Measurements from ENCODE around the gene CLDN34. TPM values are rescaled to one million over a fixed set of nuclear protein-coding genes. Genes with fewer than 3 reads are reported as not detected.

Gene CLDN34
- total and polyA plus RNA-seq, 2 donors (not counting 1 experiment from before 2014, with no cell fraction given) = not detected

GRCh38 chrX:9919632-9920172 is 47.5 kb upstream of the CLDN34 start:
- intact Hi-C loops (cut with micrococcal nuclease) = no loop called here
- Histone ChIP-seq H3K4me2 (replicated peaks; ENCODE audit: low read depth, low read length, poor library complexity, severe bottlenecking) (no peak overlapping the region), H3K9ac (ENCODE audit: low read length) (no peak overlapping the region), H3K27me3 (replicated peaks in 1 of 4; ENCODE audit: control extremely low read depth in 1 of 4, control insufficient read depth in 3 of 4, insufficient read depth in 4 of 4, low read length in 3 of 4) (no peaks in the 10 kb centered on the region), H3K4me3 (ENCODE audit: control extremely low read depth in 1 of 5, extremely low read depth in 1 of 5, insufficient read depth in 1 of 5, low read depth in 2 of 5, low read length in 4 of 5) (no peak overlapping the region), H2AFZ (ENCODE audit: insufficient read depth, low read depth, low read length, poor library complexity, severe bottlenecking) (no peak overlapping the region), H3K79me2 (ENCODE audit: control insufficient read depth, insufficient read depth, low read length) (no peaks in the 10 kb centered on the region), H3K27ac (ENCODE audit: low read length in 2 of 2) (no peak overlapping the region), H3K36me3 (replicated peaks in 1 of 2; ENCODE audit: control extremely low read depth in 1 of 2, control insufficient read depth in 1 of 2, extremely low read depth in 1 of 2, insufficient read depth in 2 of 2, low read length in 1 of 2) (no peaks in the 10 kb centered on the region), H3K4me1 (ENCODE audit: control insufficient read depth in 2 of 2, insufficient read depth in 2 of 2, low read length in 2 of 2) (no peaks in the 10 kb centered on the region), H4K20me1 (ENCODE audit: control insufficient read depth, insufficient read depth, low read length, poor library complexity, severe bottlenecking) (no peaks in the 10 kb centered on the region), H3K9me3 (ENCODE audit: control extremely low read depth in 1 of 3, control insufficient read depth in 2 of 3, insufficient read depth in 1 of 3, low read length in 2 of 3) (no peaks in the 10 kb centered on the region)
- Mint-ChIP-seq H3K27me3 (peaks cover 9% of the 10 kb centered on the region), H3K27ac (no peak overlapping the region), H3K9me3 (ENCODE audit: insufficient read depth) (no peaks in the 10 kb centered on the region), H3K4me1 (no peaks in the 10 kb centered on the region), H3K4me3 (no peak overlapping the region)
- WGBS (ENCODE audit: insufficient coverage) = 70% methylated on average over 2 of the region's 3 CpGs
- POLR2A ChIA-PET = no interaction called here
- CTCF ChIA-PET = no interaction called here
- no peak for TF ChIP-seq EZH2 (IDR thresholded peaks at IDR 0.05; ENCODE audit: borderline replicate concordance, insufficient read depth, low read depth, low read length, poor library complexity, severe bottlenecking)
- ATAC-seq (ENCODE audit: low read depth) (no peak), DNase-seq (no peak)

DNA sequence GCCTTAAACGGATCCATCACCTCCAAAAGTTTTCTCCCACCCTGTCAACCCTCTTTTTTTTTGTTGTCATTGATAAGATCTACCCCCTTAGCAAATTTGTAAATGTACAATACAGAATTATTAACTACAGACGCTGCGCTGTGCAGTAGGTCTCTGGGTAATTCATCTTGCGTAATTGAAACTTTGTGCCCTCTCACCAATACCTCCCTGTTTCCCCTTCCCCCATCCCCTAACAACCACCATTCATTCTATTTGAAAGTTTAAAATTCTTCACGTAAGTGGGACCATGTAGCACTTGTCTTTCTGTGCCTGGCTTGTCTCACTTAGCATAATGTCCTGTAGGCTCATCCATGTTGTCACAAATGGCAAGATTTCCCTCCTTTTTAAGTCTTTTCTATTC is 45.8 kb upstream of the CLDN34 start:
- CTCF ChIA-PET = no interaction called here

More for the DNA sequence above, 45.8 kb upstream of the CLDN34 start:
- TF ChIP-seq EZH2 (IDR thresholded peaks at IDR 0.05; ENCODE audit: borderline replicate concordance, insufficient read depth, low read depth, low read length, poor library complexity, severe bottlenecking) (no peak), CTCF (IDR thresholded peaks at IDR 0.05) (no peak)
- H3K27me3 ChIP-seq (replicated peaks in 1 of 4; ENCODE audit: control extremely low read depth in 1 of 4, control insufficient read depth in 3 of 4, insufficient read depth in 4 of 4, low read length in 3 of 4) = no peaks in the 10 kb centered on the region
- H3K27me3 Mint-ChIP-seq = peaks cover 3% of the 10 kb centered on the region
- no peak overlapping the region for H3K4me2 ChIP-seq (replicated peaks; ENCODE audit: low read depth, low read length, poor library complexity, severe bottlenecking)
- intact Hi-C loops (cut with micrococcal nuclease) = no loop called here
- no peaks in the 10 kb centered on the region for H3K9me3 Mint-ChIP-seq (ENCODE audit: insufficient read depth)
- no peak overlapping the region for H3K9ac ChIP-seq (ENCODE audit: low read length)
- WGBS (ENCODE audit: insufficient coverage) = 83% methylated on average over 1 of the region's 5 CpGs
- no peaks in the 10 kb centered on the region for H3K4me1 ChIP-seq (ENCODE audit: control insufficient read depth in 2 of 2, insufficient read depth in 2 of 2, low read length in 2 of 2)
- no peaks in the 10 kb centered on the region for H4K20me1 ChIP-seq (ENCODE audit: control insufficient read depth, insufficient read depth, low read length, poor library complexity, severe bottlenecking)
- no peaks in the 10 kb centered on the region for H3K9me3 ChIP-seq (ENCODE audit: control extremely low read depth in 1 of 3, control insufficient read depth in 2 of 3, insufficient read depth in 1 of 3, low read length in 2 of 3)
- no peak overlapping the region for H3K4me3 Mint-ChIP-seq
- H3K4me3 ChIP-seq (ENCODE audit: control extremely low read depth in 1 of 5, extremely low read depth in 1 of 5, insufficient read depth in 1 of 5, low read depth in 2 of 5, low read length in 4 of 5) = no peak overlapping the region
- no peaks in the 10 kb centered on the region for H3K79me2 ChIP-seq (ENCODE audit: control insufficient read depth, insufficient read depth, low read length)
- no peak for ATAC-seq (ENCODE audit: low read depth)
- H2AFZ ChIP-seq (ENCODE audit: insufficient read depth, low read depth, low read length, poor library complexity, severe bottlenecking) = no peak overlapping the region
- POLR2A ChIA-PET = no interaction called here
- no peak for DNase-seq
- H3K27ac ChIP-seq (ENCODE audit: low read length in 2 of 2) = no peak overlapping the region
- H3K27ac Mint-ChIP-seq = no peak overlapping the region
- no peaks in the 10 kb centered on the region for H3K36me3 ChIP-seq (replicated peaks in 1 of 2; ENCODE audit: control extremely low read depth in 1 of 2, control insufficient read depth in 1 of 2, extremely low read depth in 1 of 2, insufficient read depth in 2 of 2, low read length in 1 of 2)
- H3K4me1 Mint-ChIP-seq = no peaks in the 10 kb centered on the region
